Left ventricle myocardium inferior (tissue), 1 donor: ENCODE measurements around the gene GIMAP2. TPM values are rescaled to one million over a fixed set of nuclear protein-coding genes. Genes with fewer than 3 reads are reported as not detected.

ENCODE experiments used
- DNase-seq: peaks from one replicate; pipeline ENCODE4 v3.0.0-alpha.2; 2020
- H3K27ac ChIP-seq: fragments of 200-600 bp; replicated peaks from 2 replicates; pipeline ENCODE4 v1.8.0; 2021
- H3K27me3 ChIP-seq: fragments of 200-600 bp; 2 replicates; pipeline ENCODE4 v1.8.0; 2021; ENCODE audit warnings: low read depth
- H3K36me3 ChIP-seq: fragments of 200-600 bp; 2 replicates; pipeline ENCODE4 v1.8.0; 2021
- H3K4me1 ChIP-seq: fragments of 200-600 bp; 2 replicates; pipeline ENCODE4 v1.8.0; 2021
- H3K4me3 ChIP-seq: fragments of 200-600 bp; 2 replicates; pipeline ENCODE4 v1.8.0; 2021; ENCODE audit warnings: mild to moderate bottlenecking, moderate library complexity
- H3K9me3 ChIP-seq: fragments of 200-600 bp; replicated peaks from 2 replicates; pipeline ENCODE4 v1.8.0; 2021
- CTCF ChIP-seq: fragments of 200-600 bp; IDR thresholded peaks from 2 replicates; pipeline ENCODE4 v1.8.0; 2021; ENCODE audit warnings: antibody characterized with exemption, mild to moderate bottlenecking, borderline replicate concordance
- intact Hi-C: fragments of 100-400 bp; cut with micrococcal nuclease; formaldehyde crosslinking; loops from one replicate; pipeline ENCODE4 v1.11.0; 2022
- total RNA-seq: library from RNA; stranded (reverse); fragmentation: NEBNext Ultra II Directional; extraction: Animal tissue kit (Norgen Biotek cat#: 25700); gene quantifications from one replicate; pipeline ENCODE4 v1.2.1, GENCODE V29; 2021
- donor health status: DM: no; HTN: yes; CAD: no; lungs with severe emphysema.

GIMAP2 gene
- total RNA-seq, 1 donor from 2014 or later: 5.0 TPM

GRCh38 chr7:150688630-150689029, 3.1 kb downstream of the GIMAP2 start:
- no peak for DNase-seq
- Histone ChIP-seq H3K4me3 (no peak overlapping the region), H3K27ac (peak overlapping the region; percentile 33), H3K9me3 (no peaks in the 10 kb centered on the region), H3K4me1 (peaks cover 33% of the 10 kb centered on the region), H3K27me3 (no peaks in the 10 kb centered on the region), H3K36me3 (peaks cover 46% of the 10 kb centered on the region)
- intact Hi-C loops: no loop called here
- TF ChIP-seq CTCF: no peak

- no peaks in the 10 kb centered on the region for H3K27me3 ChIP-seq
- intact Hi-C loops: no loop called here
- no peak overlapping the region for H3K27ac ChIP-seq
- peaks cover 63% of the 10 kb centered on the region for H3K9me3 ChIP-seq
- H3K36me3 ChIP-seq: peaks cover 31% of the 10 kb centered on the region
- no peak overlapping the region for H3K4me3 ChIP-seq
- H3K4me1 ChIP-seq: no peaks in the 10 kb centered on the region
- no peak for TF ChIP-seq CTCF
- no peak for DNase-seq
These were observed 10.1 kb downstream of the GIMAP2 start for GRCh38 chr7:150695654-150696053.

GRCh38 chr7:150703209-150703608, 17.7 kb downstream of the GIMAP2 start:
- no peaks in the 10 kb centered on the region for H3K27me3 ChIP-seq
- H3K27ac ChIP-seq: no peak overlapping the region
- no peak overlapping the region for H3K4me3 ChIP-seq
- no peaks in the 10 kb centered on the region for H3K36me3 ChIP-seq
- DNase-seq: no peak
- no peaks in the 10 kb centered on the region for H3K4me1 ChIP-seq
- intact Hi-C loops: no loop called here
- peaks cover 92% of the 10 kb centered on the region for H3K9me3 ChIP-seq
- TF ChIP-seq CTCF: no peak

- intact Hi-C loops: loop anchor here (10.0 kb wide), 1 partner anchor 80 kb away; the partner anchor contains the start of gene GIMAP6
- H3K4me3 ChIP-seq: peak overlapping the region; percentile 69
These were observed 29.8 kb downstream of the GIMAP2 start for GRCh38 chr7:150715293-150715692.

GRCh38 chr7:150715738-150716137, 30.2 kb downstream of the GIMAP2 start:
- H3K36me3 ChIP-seq: peaks cover 20% of the 10 kb centered on the region
- no peak for DNase-seq
- peaks cover 24% of the 10 kb centered on the region for H3K9me3 ChIP-seq
- intact Hi-C loops: loop anchor here (10.0 kb wide), 1 partner anchor 81 kb away; the partner anchor contains the start of gene GIMAP6
- peak overlapping the region; percentile 69 for H3K4me3 ChIP-seq
- H3K27ac ChIP-seq: peak overlapping the region; percentile 91
- H3K4me1 ChIP-seq: peaks cover 21% of the 10 kb centered on the region
- no peak for TF ChIP-seq CTCF
- no peaks in the 10 kb centered on the region for H3K27me3 ChIP-seq

More at GRCh38 chr7:150715293-150715692, 29.8 kb downstream of the GIMAP2 start:
- H3K9me3 ChIP-seq: peaks cover 27% of the 10 kb centered on the region
- no peak for DNase-seq
- H3K27me3 ChIP-seq: no peaks in the 10 kb centered on the region
- peak; percentile 23 for TF ChIP-seq CTCF
- peak overlapping the region; percentile 91 for H3K27ac ChIP-seq
- peaks cover 16% of the 10 kb centered on the region for H3K4me1 ChIP-seq
- peaks cover 15% of the 10 kb centered on the region for H3K36me3 ChIP-seq
